Measurements from ENCODE around the gene ANKRD13D.

Gene ANKRD13D

GRCh38 chr11:67303132-67303834 is 14.2 kb downstream of the ANKRD13D start, which contains the start of gene SSH3:
Gene SSH3 (plus strand): TSS chr11:67303530. CDS start chr11:67303626, 96 bp downstream.
- peak; percentile 87 for DNase-seq (ENCODE audit: low spot score)

GRCh38 chr11:67303835-67304411 is 14.8 kb downstream of the ANKRD13D start:
- DNase-seq (ENCODE audit: low spot score) = peak; percentile 35

DNA sequence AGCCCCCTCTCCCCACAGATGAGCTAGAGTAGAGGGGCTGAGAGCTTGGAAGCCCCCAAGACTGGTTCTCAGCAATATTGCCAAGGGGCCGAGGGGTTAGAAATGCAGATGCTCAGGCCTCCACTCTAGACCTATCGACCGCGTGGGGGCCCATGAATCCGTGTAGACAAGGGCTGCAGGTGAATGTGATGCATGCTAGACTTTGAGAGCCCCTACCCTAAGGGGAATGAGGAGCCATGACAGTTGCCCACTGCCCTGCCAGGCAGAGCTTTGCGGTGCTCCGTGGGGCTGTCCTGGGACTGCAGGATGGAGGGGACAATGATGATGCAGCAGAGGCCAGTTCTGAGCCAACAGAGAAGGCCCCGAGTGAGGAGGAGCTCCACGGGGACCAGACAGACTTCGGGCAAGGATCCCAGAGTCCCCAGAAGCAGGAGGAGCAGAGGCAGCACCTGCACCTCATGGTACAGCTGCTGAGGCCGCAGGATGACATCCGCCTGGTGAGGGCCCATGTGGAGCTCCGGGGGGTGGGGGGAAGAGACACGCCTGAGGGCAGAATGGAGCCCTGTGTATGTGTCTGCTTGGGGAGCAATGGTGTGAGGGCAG is 15.5 kb downstream of the ANKRD13D start:
- DNase-seq (ENCODE audit: low spot score) = no peak

DNA sequence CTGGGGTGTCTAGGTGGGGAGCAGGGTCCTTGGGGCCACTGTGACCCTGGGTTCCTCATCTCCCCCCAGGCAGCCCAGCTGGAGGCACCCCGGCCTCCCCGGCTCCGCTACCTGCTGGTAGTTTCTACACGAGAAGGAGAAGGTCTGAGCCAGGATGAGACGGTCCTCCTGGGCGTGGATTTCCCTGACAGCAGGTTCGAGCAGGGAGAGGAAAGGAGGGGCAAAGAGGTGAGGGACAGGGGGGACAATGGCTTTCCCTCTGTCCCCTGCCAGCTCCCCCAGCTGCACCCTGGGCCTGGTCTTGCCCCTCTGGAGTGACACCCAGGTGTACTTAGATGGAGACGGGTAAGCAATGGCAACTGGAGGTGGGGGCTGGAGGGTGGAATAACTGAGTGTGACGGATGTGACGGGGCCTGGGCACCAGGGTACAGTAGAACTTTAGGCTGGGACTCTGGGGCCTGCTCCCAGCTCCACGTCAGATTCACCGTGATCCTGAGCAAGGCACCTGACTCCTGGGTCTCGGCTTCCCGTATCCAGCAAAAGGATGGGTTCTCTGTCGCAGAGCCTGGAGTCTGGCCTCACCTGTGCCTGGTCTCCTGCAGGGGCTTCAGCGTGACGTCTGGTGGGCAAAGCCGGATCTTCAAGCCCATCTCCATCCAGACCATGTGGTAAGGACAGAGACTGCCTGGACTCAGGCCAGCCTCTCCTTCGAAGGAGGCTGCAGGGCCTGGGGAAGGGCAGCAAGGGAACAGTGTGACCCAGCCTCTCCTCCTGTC is 17.9 kb downstream of the ANKRD13D start:
- DNase-seq (ENCODE audit: low spot score) = no peak

DNA sequence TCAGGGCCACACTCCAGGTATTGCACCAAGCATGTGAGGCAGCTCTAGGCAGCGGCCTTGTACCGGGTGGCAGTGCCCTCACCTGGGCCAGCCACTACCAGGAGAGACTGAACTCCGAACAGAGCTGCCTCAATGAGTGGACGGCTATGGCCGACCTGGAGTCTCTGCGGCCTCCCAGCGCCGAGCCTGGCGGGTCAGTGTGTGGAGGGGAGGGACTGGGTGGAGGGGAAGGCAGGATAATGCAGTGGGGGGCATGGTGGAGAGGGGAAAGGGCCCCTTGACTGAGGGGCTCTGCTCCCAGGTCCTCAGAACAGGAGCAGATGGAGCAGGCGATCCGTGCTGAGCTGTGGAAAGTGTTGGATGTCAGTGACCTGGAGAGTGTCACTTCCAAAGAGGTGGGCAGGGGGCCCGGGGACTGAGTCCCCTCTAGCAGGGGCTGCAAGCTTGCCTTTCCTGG is 18.5 kb downstream of the ANKRD13D start:
- no peak for DNase-seq (ENCODE audit: low spot score)

DNA sequence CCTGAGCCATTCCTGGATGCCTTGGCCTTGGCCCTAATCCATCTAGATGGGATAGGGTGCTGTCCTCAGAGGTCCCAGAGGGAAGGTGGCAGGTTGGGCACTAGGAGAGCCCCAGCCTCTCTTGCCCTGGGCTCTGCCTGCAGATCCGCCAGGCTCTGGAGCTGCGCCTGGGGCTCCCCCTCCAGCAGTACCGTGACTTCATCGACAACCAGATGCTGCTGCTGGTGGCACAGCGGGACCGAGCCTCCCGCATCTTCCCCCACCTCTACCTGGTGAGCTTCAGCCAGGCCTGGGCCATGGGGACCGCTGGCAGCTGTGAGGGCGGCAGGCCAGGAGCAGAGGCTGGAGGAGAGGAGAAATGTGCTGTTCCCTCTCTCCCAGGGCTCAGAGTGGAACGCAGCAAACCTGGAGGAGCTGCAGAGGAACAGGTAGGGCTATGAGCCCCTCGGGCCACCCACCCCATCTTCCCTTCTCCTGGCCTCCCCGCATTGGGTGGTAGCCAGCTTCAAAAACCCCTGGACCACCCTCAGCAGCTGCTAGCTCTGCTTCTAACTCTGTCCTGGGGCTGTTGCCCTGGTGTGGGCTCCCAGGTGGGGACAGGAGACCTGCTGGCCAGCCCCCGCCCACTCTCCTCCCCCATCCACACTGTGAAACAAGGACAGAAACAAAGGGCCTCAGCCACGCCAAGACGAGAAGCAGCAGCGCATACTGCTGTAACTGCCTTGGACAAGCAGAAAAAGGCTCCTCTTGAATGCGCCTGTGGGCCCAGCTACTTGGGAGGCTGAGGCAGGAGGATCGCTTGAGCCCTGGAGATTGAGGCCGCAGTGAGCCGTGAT is 19.1 kb downstream of the ANKRD13D start:
- no peak for DNase-seq (ENCODE audit: low spot score)

DNA sequence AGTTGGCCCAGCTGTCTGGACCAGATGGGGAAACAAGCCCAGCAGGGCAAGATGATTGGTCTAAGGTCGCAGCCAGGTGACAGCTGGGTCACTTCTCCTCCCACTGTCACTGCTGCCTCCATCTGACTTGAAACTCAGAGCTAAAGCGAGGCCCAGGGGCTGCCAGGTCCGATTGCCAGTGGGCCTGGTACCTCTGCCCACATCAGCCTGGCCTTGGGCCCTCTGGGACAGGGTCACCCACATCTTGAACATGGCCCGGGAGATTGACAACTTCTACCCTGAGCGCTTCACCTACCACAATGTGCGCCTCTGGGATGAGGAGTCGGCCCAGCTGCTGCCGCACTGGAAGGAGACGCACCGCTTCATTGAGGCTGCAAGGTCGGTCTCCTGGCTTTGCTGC is 20.1 kb downstream of the ANKRD13D start:
- DNase-seq (ENCODE audit: low spot score) = no peak

GRCh38 chr11:67309661-67310061 is 20.6 kb downstream of the ANKRD13D start:
- no peak for DNase-seq (ENCODE audit: low spot score)

DNA sequence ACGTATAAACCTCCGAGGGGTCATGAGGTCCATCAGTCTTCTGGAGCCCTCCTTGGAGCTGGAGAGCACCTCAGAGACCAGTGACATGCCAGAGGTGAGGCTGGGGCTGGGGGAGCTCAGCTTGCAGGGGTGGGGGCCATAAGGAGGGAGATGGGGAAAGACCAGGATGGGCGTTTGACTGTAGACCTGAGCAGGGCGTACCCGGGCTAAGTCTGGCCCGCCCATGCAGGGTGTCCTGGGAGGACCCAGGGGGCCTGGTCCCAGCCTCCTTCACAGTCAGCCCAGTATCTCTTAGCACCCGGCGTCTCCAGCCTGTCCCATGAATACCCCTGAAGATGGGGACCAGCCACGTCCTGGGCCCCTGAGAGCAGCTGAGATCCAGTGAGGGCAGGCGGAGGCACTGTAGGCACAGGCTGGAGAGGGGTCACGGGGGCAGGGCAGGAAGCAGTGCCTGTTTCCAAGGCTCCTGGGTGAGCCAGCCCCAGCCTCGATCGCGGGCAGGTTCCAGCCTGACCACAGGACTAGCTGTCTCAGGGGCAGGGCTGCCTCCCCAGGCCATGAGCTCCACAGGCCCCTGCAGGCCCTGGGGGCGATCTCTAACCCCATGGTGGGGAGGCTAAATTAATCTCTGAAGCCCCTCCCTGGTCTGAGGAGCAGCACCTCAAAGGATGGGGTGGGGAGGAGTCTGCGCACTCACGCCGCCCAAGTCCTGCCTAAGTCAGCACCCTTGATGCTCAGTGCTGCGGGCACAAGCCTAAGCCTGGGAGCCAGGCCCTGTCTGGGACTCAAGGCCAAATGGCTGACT is 21.3 kb downstream of the ANKRD13D start:
- DNase-seq (ENCODE audit: low spot score) = no peak

GRCh38 chr11:67311051-67311555 is 22.0 kb downstream of the ANKRD13D start:
- DNase-seq (ENCODE audit: low spot score) = no peak

- DNase-seq (ENCODE audit: low spot score) = no peak
Observed at GRCh38 chr11:67311556-67312082, 22.5 kb downstream of the ANKRD13D start.

DNA sequence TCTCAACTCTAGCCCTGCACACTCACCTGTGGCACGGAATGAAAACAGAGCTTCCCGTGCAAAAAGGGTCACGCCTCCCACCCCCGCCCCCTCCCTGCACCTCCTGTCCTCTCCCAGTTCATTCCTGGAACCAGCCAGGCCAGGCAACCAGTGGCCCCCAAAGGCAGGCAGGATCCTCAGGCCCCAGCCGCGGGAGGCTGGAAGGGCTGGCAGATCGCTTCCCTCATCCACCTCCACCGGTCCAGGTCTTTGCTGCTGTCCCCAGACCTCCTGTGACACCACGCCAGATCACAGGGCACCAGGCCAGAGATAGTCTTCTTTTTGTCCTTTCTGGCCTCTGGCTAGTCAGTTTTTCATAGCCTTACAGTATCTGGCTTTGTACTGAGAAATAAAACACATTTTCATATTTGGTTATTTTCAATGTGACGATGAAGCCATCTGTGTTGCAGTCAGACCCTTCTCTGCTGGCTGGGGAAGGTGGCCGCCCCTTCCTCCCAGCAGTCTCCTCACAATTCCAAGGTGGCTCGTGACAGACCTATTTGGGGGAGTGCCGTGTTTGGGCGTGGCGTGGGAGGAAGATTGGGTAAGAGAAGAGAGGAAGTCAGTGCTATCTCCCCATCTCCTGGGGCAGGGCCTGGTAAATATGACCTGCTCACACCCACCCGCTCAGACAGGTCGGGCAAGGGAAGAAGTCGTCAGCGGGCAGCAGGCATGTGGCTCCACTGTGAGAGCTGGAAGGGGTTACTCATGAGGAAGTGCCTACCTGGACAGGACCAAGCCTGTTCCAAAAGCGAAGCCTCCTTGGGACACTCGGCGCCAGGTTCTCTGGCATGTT is 23.3 kb downstream of the ANKRD13D start:
- no peak for DNase-seq (ENCODE audit: low spot score)

DNA sequence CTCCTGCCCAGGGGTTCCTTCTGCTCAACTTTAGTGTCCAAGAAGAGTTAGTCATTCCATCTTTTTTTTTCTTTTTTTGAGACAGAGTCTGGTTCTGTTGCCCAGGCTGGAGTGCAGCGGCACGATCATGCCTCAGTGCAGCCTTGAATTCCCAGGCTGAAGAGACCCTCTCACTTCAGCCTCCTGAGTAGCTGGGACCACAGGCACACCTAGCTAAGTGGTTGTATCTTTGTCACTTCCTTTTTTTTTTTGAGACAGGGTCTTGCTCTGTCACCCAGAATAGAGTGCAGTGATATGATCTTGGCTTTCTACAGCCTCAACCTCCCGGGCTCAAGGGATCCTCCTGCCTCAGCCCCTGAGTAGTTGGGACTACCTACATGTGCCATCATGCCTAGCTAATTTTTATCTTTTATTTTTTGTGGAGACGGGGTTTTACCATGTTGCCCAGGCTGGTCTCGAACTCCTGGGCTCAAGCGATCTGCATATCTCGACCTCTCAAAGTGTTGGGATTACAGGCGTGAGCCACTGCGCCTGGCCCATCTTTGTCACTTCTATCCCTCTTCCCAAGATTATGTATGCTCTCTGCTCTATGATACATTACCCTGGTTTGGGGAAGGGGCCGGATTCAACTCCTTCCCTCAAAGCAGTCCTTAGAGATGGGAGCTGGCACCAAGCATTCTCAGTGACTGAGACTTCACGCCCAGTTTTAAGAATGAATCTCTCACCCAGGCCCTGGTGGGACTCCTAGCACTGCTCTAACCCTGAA is 24.2 kb downstream of the ANKRD13D start:
- no peak for DNase-seq (ENCODE audit: low spot score)

GRCh38 chr11:67314218-67314617 is 25.1 kb downstream of the ANKRD13D start:
- DNase-seq (ENCODE audit: low spot score) = no peak

DNA sequence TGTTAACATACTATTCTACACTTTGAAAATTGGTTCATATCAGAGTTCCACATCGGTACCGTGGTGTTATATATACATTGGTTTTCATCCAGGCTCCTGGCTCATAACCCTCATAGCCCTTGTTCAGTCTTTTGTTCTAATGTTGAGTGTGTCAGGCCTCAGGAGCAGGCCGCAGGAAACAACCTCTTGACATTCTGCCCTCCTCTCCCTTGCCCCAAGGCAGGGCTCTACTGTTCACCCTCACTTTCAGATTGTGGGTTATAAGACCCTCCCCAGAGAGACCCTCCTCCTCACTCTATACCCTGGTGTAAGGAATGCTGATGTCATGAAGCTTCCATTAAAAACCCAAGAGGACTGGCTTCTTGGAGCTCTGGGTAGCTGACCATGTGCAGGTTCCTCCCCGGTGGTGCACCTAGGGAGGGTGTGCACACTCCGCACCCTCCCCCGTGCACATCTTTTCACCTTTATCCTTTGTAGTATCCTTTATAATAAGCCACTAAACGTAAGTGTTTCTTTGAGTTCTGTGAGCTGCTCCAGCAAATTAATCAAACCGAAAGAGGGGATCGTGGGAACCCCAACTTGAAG is 26.3 kb downstream of the ANKRD13D start:
- DNase-seq (ENCODE audit: low spot score) = no peak

- DNase-seq (ENCODE audit: low spot score) = no peak
Observed at GRCh38 chr11:67316882-67317204, 27.7 kb downstream of the ANKRD13D start.

DNA sequence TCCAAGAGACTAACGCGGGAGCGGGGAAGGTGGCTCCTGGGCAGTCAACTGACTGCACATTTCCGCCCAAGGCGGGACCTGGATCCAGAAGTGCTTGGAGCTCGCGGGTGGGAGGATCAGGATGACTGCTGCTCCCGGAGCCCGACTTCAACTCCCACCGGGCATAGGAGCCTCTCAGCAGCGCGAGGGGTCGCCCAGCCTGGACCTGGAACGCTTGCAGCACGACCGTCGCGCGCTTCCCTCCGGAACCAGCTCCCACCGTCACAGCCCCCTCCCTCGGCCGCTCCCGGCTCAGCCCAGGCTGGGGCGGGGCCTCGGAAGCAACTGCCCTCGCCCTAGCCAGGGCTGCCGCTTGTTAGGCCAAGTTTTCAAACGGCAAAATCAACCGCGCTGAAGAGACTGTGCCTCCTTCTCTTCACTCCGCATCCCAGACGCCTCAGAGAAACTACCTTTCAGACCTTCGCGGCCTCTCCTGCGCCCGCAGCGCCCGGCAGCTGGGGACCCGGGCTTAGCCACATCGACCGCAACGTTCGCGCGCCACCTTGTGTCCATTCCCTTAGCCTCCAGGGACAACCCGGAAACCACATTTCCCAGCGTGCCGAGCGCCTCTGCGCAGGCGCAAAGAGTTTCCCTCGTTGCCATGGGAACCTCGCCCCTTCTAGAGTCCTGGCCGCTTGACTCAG is 28.2 kb downstream of the ANKRD13D start:
- DNase-seq (ENCODE audit: low spot score) = peak; percentile 99

Data from AG20443 (cell line).